Peyer's patch (tissue), 4 donors: ENCODE measurements around the gene PHKB. TPM values are rescaled to one million over a fixed set of nuclear protein-coding genes. Genes with fewer than 3 reads are reported as not detected.

Source experiments
- DNase-seq, 3 donors: peaks; one replicate each; pipeline ENCODE4 v3.0.0-alpha.2; 2017 to 2019
- H3K27ac ChIP-seq, 4 donors: fragments of 200-600 bp; sonication (generic); one replicate each; pipeline ENCODE4 v1.5.1; 2016 to 2019
- H3K27me3 ChIP-seq, 2 donors: fragments of 200-600 bp; sonication (generic); one replicate each; pipeline ENCODE4 v1.5.1; 2019
- H3K36me3 ChIP-seq, 3 donors: fragments of 200-600 bp; sonication (generic); one replicate each; pipeline ENCODE4 v1.5.1; 2016 to 2019
- H3K4me1 ChIP-seq, 4 donors: fragments of 200-600 bp; sonication (generic); one replicate each; pipeline ENCODE4 v1.5.1; 2016 to 2019
- H3K4me3 ChIP-seq, 4 donors: fragments of 200-600 bp; sonication (generic); 1 replicate in 3 of 4; 2 replicates in 1 of 4; pipeline ENCODE4 v1.5.1; 2016 to 2019; ENCODE audit warnings: mild to moderate bottlenecking in 1 of 4
- H3K9me3 ChIP-seq, 4 donors: fragments of 200-600 bp; sonication (generic); one replicate each; pipeline ENCODE4 v1.5.1; 2016 to 2019; ENCODE audit warnings: mild to moderate bottlenecking in 1 of 4
- CTCF ChIP-seq, 6 experiments: fragments of 450-650 bp in 4 of 6; fragments of 200-600 bp in 2 of 6; sonication (generic) in 1 of 6; IDR thresholded peaks; one replicate each; pipeline ENCODE4 v1.5.1; 2017 to 2019; ENCODE audit warnings: antibody characterized with exemption in 6 of 6, mild to moderate bottlenecking in 3 of 6, moderate library complexity in 1 of 6
- POLR2A ChIP-seq, 2 donors: fragments of 450-650 bp; IDR thresholded peaks; one replicate each; pipeline ENCODE4 v1.5.1; 2017; ENCODE audit warnings: antibody characterized with exemption in 2 of 2, mild to moderate bottlenecking in 2 of 2, moderate library complexity in 2 of 2
- total RNA-seq, 4 donors: library from RNA; depleted of rRNA; stranded (reverse); fragments of >200 nt; gene quantifications; one replicate each; pipeline ENCODE4 v1.1.0, GENCODE V29; 2016

Gene PHKB
- total RNA-seq, 4 donors from 2014 or later: 124 to 180 (median 142) TPM

- Histone ChIP-seq H3K36me3 (no peaks in the 10 kb centered on the region), H3K27me3 (no peaks in the 10 kb centered on the region), H3K4me1 (no peaks in the 10 kb centered on the region), H3K4me3 (no peak overlapping the region), H3K9me3 (no peaks in the 10 kb centered on the region), H3K27ac (no peak overlapping the region)
- TF ChIP-seq CTCF (IDR thresholded peaks at IDR 0.05) (no peak), POLR2A (IDR thresholded peaks at IDR 0.05) (no peak)
- no peak for DNase-seq
These were observed 22.5 kb downstream of the PHKB start for GRCh38 chr16:47483616-47484015.

- no peak for DNase-seq
- Histone ChIP-seq H3K27ac (no peak overlapping the region), H3K4me1 (peaks cover 0 to 4% (median 0%) of the 10 kb centered on the region in 4 donors), H3K27me3 (no peaks in the 10 kb centered on the region), H3K36me3 (no peaks in the 10 kb centered on the region), H3K9me3 (no peaks in the 10 kb centered on the region), H3K4me3 (no peak overlapping the region)
- TF ChIP-seq POLR2A (IDR thresholded peaks at IDR 0.05): no peak
- TF ChIP-seq CTCF (IDR thresholded peaks at IDR 0.05): no peak
These were observed 25.7 kb downstream of the PHKB start for GRCh38 chr16:47486856-47487255.

GRCh38 chr16:47488051-47488450 is 26.9 kb downstream of the PHKB start:
- H3K27me3 ChIP-seq: no peaks in the 10 kb centered on the region
- DNase-seq: no peak
- H3K4me3 ChIP-seq: no peak overlapping the region
- H3K36me3 ChIP-seq: no peaks in the 10 kb centered on the region
- H3K4me1 ChIP-seq: peaks cover 0 to 8% (median 2%) of the 10 kb centered on the region in 4 donors
- H3K27ac ChIP-seq: no peak overlapping the region
- TF ChIP-seq CTCF (IDR thresholded peaks at IDR 0.05) (no peak), POLR2A (IDR thresholded peaks at IDR 0.05) (no peak)
- no peaks in the 10 kb centered on the region for H3K9me3 ChIP-seq

- no peak for DNase-seq
- Histone ChIP-seq H3K27me3 (no peaks in the 10 kb centered on the region), H3K4me3 (no peak overlapping the region)
These were observed 29.3 kb downstream of the PHKB start for GRCh38 chr16:47490471-47490870.

GRCh38 chr16:47492036-47492427 is 30.9 kb downstream of the PHKB start:
- Histone ChIP-seq H3K9me3 (no peaks in the 10 kb centered on the region), H3K27ac (peak overlapping the region in 3 of 4 donors; percentile 58 to 84 (median 76)), H3K4me1 (peaks cover 0 to 16% (median 7%) of the 10 kb centered on the region in 4 donors), H3K27me3 (no peaks in the 10 kb centered on the region), H3K36me3 (no peaks in the 10 kb centered on the region), H3K4me3 (peak overlapping the region in 1 of 4 donors; percentile 8)
- TF ChIP-seq CTCF (IDR thresholded peaks at IDR 0.05) (no peak), POLR2A (IDR thresholded peaks at IDR 0.05) (no peak)
- DNase-seq: no peak

More at GRCh38 chr16:47490471-47490870, 29.3 kb downstream of the PHKB start:
- no peaks in the 10 kb centered on the region for H3K9me3 ChIP-seq
- H3K36me3 ChIP-seq: no peaks in the 10 kb centered on the region
- no peak for TF ChIP-seq POLR2A (IDR thresholded peaks at IDR 0.05)
- no peak overlapping the region for H3K27ac ChIP-seq
- H3K4me1 ChIP-seq: peaks cover 0 to 16% (median 7%) of the 10 kb centered on the region in 4 donors

GRCh38 chr16:47492428-47493377 is 31.6 kb downstream of the PHKB start:
- Histone ChIP-seq H3K27ac (peak overlapping the region; percentile 42 to 84 (median 67)), H3K4me3 (peak overlapping the region in 2 of 4 donors; percentile 8 to 19), H3K36me3 (no peaks in the 10 kb centered on the region), H3K4me1 (peaks cover 0 to 16% (median 7%) of the 10 kb centered on the region in 4 donors), H3K9me3 (no peaks in the 10 kb centered on the region), H3K27me3 (no peaks in the 10 kb centered on the region)
- peak in 2 of 3 donors; percentile 64 to 79 for DNase-seq
- TF ChIP-seq CTCF (IDR thresholded peaks at IDR 0.05) (no peak), POLR2A (IDR thresholded peaks at IDR 0.05) (no peak)
